Skeletal muscle tissue (tissue), 4 donors: Measurements from ENCODE around the gene TTLL1. TPM values are rescaled to one million over a fixed set of nuclear protein-coding genes. Genes with fewer than 3 reads are reported as not detected.

Source experiments
- H3K27ac ChIP-seq: one replicate; pipeline ENCODE4 v1.7.0; 2013; ENCODE audit warnings: mild to moderate bottlenecking, low read depth, low read length, inconsistent platforms
- H3K27me3 ChIP-seq, 3 donors: one replicate each; pipeline ENCODE4 v1.7.0; 2013; ENCODE audit warnings: low read length in 3 of 3; ENCODE audit not compliant: control insufficient read depth in 3 of 3, insufficient read depth in 3 of 3
- H3K36me3 ChIP-seq, 3 donors: one replicate each; pipeline ENCODE4 v1.7.0; 2013; ENCODE audit warnings: low read length in 3 of 3; ENCODE audit not compliant: control insufficient read depth in 3 of 3, insufficient read depth in 3 of 3
- H3K4me1 ChIP-seq, 3 donors: one replicate each; pipeline ENCODE4 v1.7.0; 2013; ENCODE audit warnings: low read length in 3 of 3, mild to moderate bottlenecking in 3 of 3; ENCODE audit not compliant: control insufficient read depth in 3 of 3, insufficient read depth in 3 of 3
- H3K4me3 ChIP-seq, 3 donors: one replicate each; pipeline ENCODE4 v1.7.0; 2013; ENCODE audit warnings: low read length in 3 of 3
- H3K9ac ChIP-seq, 3 donors: one replicate each; pipeline ENCODE4 v1.7.0; 2013; ENCODE audit warnings: low read length in 3 of 3, mild to moderate bottlenecking in 3 of 3, moderate library complexity in 2 of 3, low read depth in 1 of 3
- H3K9me3 ChIP-seq, 3 donors: one replicate each; pipeline ENCODE4 v1.7.0; 2013; ENCODE audit warnings: low read length in 3 of 3; ENCODE audit not compliant: control insufficient read depth in 3 of 3
- total RNA-seq: library from RNA; depleted of rRNA; stranded (reverse); fragments of >200 nt; gene quantifications from one replicate; pipeline ENCODE4 v1.2.3, GENCODE V29; 2014
- donor health status: Osteomylitis.

TTLL1 gene
- total RNA-seq, 1 donor from 2014 or later, result 8.9 TPM

- Histone ChIP-seq H3K4me3 (no peak overlapping the region), H3K27me3 (peaks cover 3 to 15% (median 14%) of the 10 kb centered on the region in 3 donors), H3K4me1 (peaks cover 4 to 8% (median 6%) of the 10 kb centered on the region in 3 donors), H3K36me3 (peaks cover 4 to 16% (median 5%) of the 10 kb centered on the region in 3 donors), H3K9me3 (no peaks in the 10 kb centered on the region), H3K9ac (no peak overlapping the region), H3K27ac (no peak overlapping the region)
These were observed 38.9 kb upstream of the TTLL1 start for GRCh38 chr22:43128116-43128515.

- Histone ChIP-seq H3K9me3 (no peaks in the 10 kb centered on the region), H3K9ac (no peak overlapping the region), H3K27ac (no peak overlapping the region), H3K36me3 (peaks cover 0 to 8% (median 0%) of the 10 kb centered on the region in 3 donors), H3K4me1 (peaks cover 4 to 8% (median 6%) of the 10 kb centered on the region in 3 donors), H3K4me3 (no peak overlapping the region), H3K27me3 (peaks cover 3 to 15% (median 14%) of the 10 kb centered on the region in 3 donors)
These were observed 38.1 kb upstream of the TTLL1 start for GRCh38 chr22:43127166-43127908.

- Histone ChIP-seq H3K27ac (no peak overlapping the region), H3K27me3 (peaks cover 3 to 15% (median 14%) of the 10 kb centered on the region in 3 donors), H3K4me1 (peaks cover 4 to 5% (median 4%) of the 10 kb centered on the region in 3 donors), H3K36me3 (peaks cover 0 to 3% (median 0%) of the 10 kb centered on the region in 3 donors), H3K4me3 (no peak overlapping the region), H3K9ac (no peak overlapping the region), H3K9me3 (no peaks in the 10 kb centered on the region)
These were observed 37.4 kb upstream of the TTLL1 start for GRCh38 chr22:43126501-43127165.

- Histone ChIP-seq H3K9ac (no peak overlapping the region), H3K4me3 (no peak overlapping the region), H3K9me3 (no peaks in the 10 kb centered on the region), H3K36me3 (no peaks in the 10 kb centered on the region), H3K27ac (no peak overlapping the region), H3K4me1 (no peaks in the 10 kb centered on the region), H3K27me3 (peaks cover 5 to 13% (median 8%) of the 10 kb centered on the region in 3 donors)
These were observed 29.8 kb upstream of the TTLL1 start for GRCh38 chr22:43118953-43119458.

GRCh38 chr22:43118024-43118849 lies 29.0 kb upstream of the TTLL1 start:
- H3K4me3 ChIP-seq, result no peak overlapping the region
- no peaks in the 10 kb centered on the region for H3K4me1 ChIP-seq
- H3K9ac ChIP-seq, result no peak overlapping the region
- H3K9me3 ChIP-seq, result no peaks in the 10 kb centered on the region
- H3K27me3 ChIP-seq, result peaks cover 9 to 18% (median 16%) of the 10 kb centered on the region in 3 donors
- no peak overlapping the region for H3K27ac ChIP-seq
- H3K36me3 ChIP-seq, result no peaks in the 10 kb centered on the region

GRCh38 chr22:43116932-43117331 lies 27.7 kb upstream of the TTLL1 start:
- peaks cover 17 to 26% (median 23%) of the 10 kb centered on the region in 3 donors for H3K27me3 ChIP-seq
- H3K9ac ChIP-seq, result no peak overlapping the region
- no peaks in the 10 kb centered on the region for H3K4me1 ChIP-seq
- no peaks in the 10 kb centered on the region for H3K9me3 ChIP-seq
- no peak overlapping the region for H3K4me3 ChIP-seq
- no peaks in the 10 kb centered on the region for H3K36me3 ChIP-seq
- H3K27ac ChIP-seq, result no peak overlapping the region

GRCh38 chr22:43114958-43115357 lies 25.8 kb upstream of the TTLL1 start:
- Histone ChIP-seq H3K27me3 (peaks cover 36 to 41% (median 40%) of the 10 kb centered on the region in 3 donors), H3K27ac (no peak overlapping the region), H3K4me3 (no peak overlapping the region), H3K36me3 (no peaks in the 10 kb centered on the region), H3K4me1 (peaks cover 9 to 13% (median 12%) of the 10 kb centered on the region in 3 donors), H3K9ac (no peak overlapping the region), H3K9me3 (no peaks in the 10 kb centered on the region)

GRCh38 chr22:43113526-43114251 lies 24.5 kb upstream of the TTLL1 start:
- Histone ChIP-seq H3K4me3 (no peak overlapping the region), H3K36me3 (no peaks in the 10 kb centered on the region), H3K9me3 (no peaks in the 10 kb centered on the region), H3K27ac (no peak overlapping the region), H3K27me3 (peaks cover 45 to 50% (median 49%) of the 10 kb centered on the region in 3 donors), H3K4me1 (peaks cover 9 to 14% (median 12%) of the 10 kb centered on the region in 3 donors), H3K9ac (no peak overlapping the region)

GRCh38 chr22:43110927-43111623 lies 21.9 kb upstream of the TTLL1 start:
- no peak overlapping the region for H3K27ac ChIP-seq

More at GRCh38 chr22:43110927-43111623, 21.9 kb upstream of the TTLL1 start:
- peak overlapping the region in 1 of 3 donors; percentile 33 for H3K9ac ChIP-seq
- H3K4me1 ChIP-seq, result peaks cover 9 to 14% (median 12%) of the 10 kb centered on the region in 3 donors
- H3K9me3 ChIP-seq, result no peaks in the 10 kb centered on the region
- H3K27me3 ChIP-seq, result peaks cover 45 to 54% (median 49%) of the 10 kb centered on the region in 3 donors
- H3K4me3 ChIP-seq, result peak overlapping the region in 2 of 3 donors; percentile 60
- H3K36me3 ChIP-seq, result no peaks in the 10 kb centered on the region
